GM12878 (cell line): ENCODE data around the gene BCL2. TPM values are rescaled to one million over a fixed set of nuclear protein-coding genes. Genes with fewer than 3 reads are reported as not detected.

ENCODE experiments used
- ATAC-seq: fragments of 200-7000 bp; cut with Tn5 transposase; 3 replicates; pipeline ENCODE4 v1.9.1; 2020; ENCODE audit warnings: mild to moderate bottlenecking, moderate library complexity
- BruUV-seq: library from RNA; stranded (reverse); fragments of 400-500 nt; replicated peaks from 2 replicates; lab custom pipeline; 2021; lab: Mats Ljungman, UMichigan
- CTCF ChIA-PET: fragments of 300-600 bp; sonication (Branson Sonifier 250); formaldehyde crosslinking; extraction: SDS; loops from one replicate; lab custom pipeline; 2021; ENCODE audit warnings: inconsistent platforms; lab: Yijun Ruan, JAX
- POLR2A ChIA-PET: fragments of 350-600 bp; formaldehyde crosslinking; extraction: SDS; loops from one replicate; lab custom pipeline; 2021; ENCODE audit warnings: inconsistent platforms; lab: Charles Lee
- RAD21 ChIA-PET: fragments of 300-600 bp; sonication (Branson Sonifier 250); formaldehyde crosslinking; loops from one replicate; lab custom pipeline; 2023; ENCODE audit warnings: antibody characterized with exemption; ENCODE audit not compliant: unreplicated experiment; lab: Charles Lee
- SMC1A ChIA-PET: fragments of 300-600 bp; sonication (Branson Sonifier 250); formaldehyde crosslinking; loops from one replicate; lab custom pipeline; 2023; ENCODE audit not compliant: unreplicated experiment, uncharacterized antibody; lab: Charles Lee
- DNase-seq: peaks from one replicate; pipeline ENCODE4 v3.0.0-alpha.2; 2011; ENCODE audit warnings: low read depth, low spot score
- FAIRE-seq: peaks from 3 replicates; lab custom pipeline; 2011; peaks lifted over from hg19 to GRCh38; lab: Jason Lieb, UNC
- H2AFZ ChIP-seq: 2 replicates; pipeline ENCODE4 v1.6.0; 2011; ENCODE audit warnings: low read depth, low read length, control low read depth; ENCODE audit not compliant: control insufficient read depth
- H3K27ac ChIP-seq: 2 replicates; pipeline ENCODE4 v1.5.1; 2011; ENCODE audit warnings: control low read depth; ENCODE audit not compliant: control insufficient read depth, insufficient read depth
- H3K27me3 ChIP-seq, 2 experiments: replicated peaks in 1 of 2; 2 replicates each; pipeline versions ENCODE4 v1.6.0 to v1.6.1; 2011; ENCODE audit warnings: low read length in 1 of 2; ENCODE audit not compliant: control insufficient read depth in 2 of 2, insufficient read depth in 2 of 2
- H3K36me3 ChIP-seq, 2 experiments: 2 replicates each; pipeline ENCODE4 v1.5.1; 2011; ENCODE audit warnings: low read length in 1 of 2; ENCODE audit not compliant: control insufficient read depth in 2 of 2, insufficient read depth in 2 of 2
- H3K4me1 ChIP-seq: 2 replicates; pipeline ENCODE4 v1.6.1; 2011; ENCODE audit warnings: mild to moderate bottlenecking, low read length, moderate library complexity, mixed read lengths; ENCODE audit not compliant: control insufficient read depth, insufficient read depth
- H3K4me2 ChIP-seq: 2 replicates; pipeline ENCODE4 v1.6.0; 2011; ENCODE audit warnings: control low read depth; ENCODE audit not compliant: control insufficient read depth, insufficient read depth
- H3K4me3 ChIP-seq: fragments of 200-600 bp; sonication (generic); 2 replicates; pipeline ENCODE4 v1.5.1; 2016
- H3K79me2 ChIP-seq: 2 replicates; pipeline ENCODE4 v1.6.0; 2011; ENCODE audit warnings: low read length; ENCODE audit not compliant: control insufficient read depth, insufficient read depth
- H3K9ac ChIP-seq: 2 replicates; pipeline ENCODE4 v1.8.0; 2011; ENCODE audit warnings: low read length, control low read depth, mixed read lengths; ENCODE audit not compliant: control insufficient read depth, insufficient read depth
- H3K9me3 ChIP-seq: replicated peaks from 3 replicates; pipeline ENCODE4 v1.5.1; 2011; ENCODE audit warnings: mild to moderate bottlenecking, low read length; ENCODE audit not compliant: control insufficient read depth, insufficient read depth
- H4K20me1 ChIP-seq: 2 replicates; pipeline ENCODE4 v1.6.0; 2011; ENCODE audit not compliant: control insufficient read depth, insufficient read depth
- ATF7 ChIP-seq: fragments of 450-650 bp; IDR thresholded peaks from 2 replicates; pipeline ENCODE4 v1.6.1; 2016; ENCODE audit warnings: low read depth, mild to moderate bottlenecking
- BMI1 ChIP-seq: fragments of 450-650 bp; IDR thresholded peaks from 2 replicates; pipeline ENCODE4 v1.6.1; 2016; ENCODE audit warnings: mild to moderate bottlenecking, moderate library complexity, borderline replicate concordance
- CBX5 ChIP-seq: sonication (generic); IDR thresholded peaks from 2 replicates; pipeline ENCODE4 v1.6.1; 2016; ENCODE audit warnings: low read depth, moderate library complexity, mild to moderate bottlenecking, inconsistent platforms
- CREM ChIP-seq: IDR thresholded peaks from 2 replicates; pipeline ENCODE4 v1.6.1; 2014; ENCODE audit warnings: antibody characterized with exemption, low read depth
- DPF2 ChIP-seq: fragments of 450-650 bp; IDR thresholded peaks from 2 replicates; pipeline ENCODE4 v1.6.1; 2017; ENCODE audit warnings: mild to moderate bottlenecking
- EED ChIP-seq: sonication (generic); IDR thresholded peaks from 2 replicates; pipeline ENCODE4 v1.6.1; 2016; ENCODE audit warnings: antibody characterized with exemption, low read depth
- ESRRA ChIP-seq: IDR thresholded peaks from 2 replicates; pipeline ENCODE4 v1.6.1; 2012; ENCODE audit warnings: mild to moderate bottlenecking, low read length, improper control_type of control experiment
- FOXM1 ChIP-seq: IDR thresholded peaks from 2 replicates; pipeline ENCODE4 v1.6.1; 2012; ENCODE audit warnings: low read depth, mild to moderate bottlenecking, inconsistent platforms, low read length, moderate library complexity
- HDAC6 ChIP-seq: fragments of 200-600 bp; sonication (generic); IDR thresholded peaks from one replicate; pipeline ENCODE4 v1.8.0; 2017; ENCODE audit warnings: antibody characterized with exemption; ENCODE audit not compliant: unreplicated experiment
- HDGF ChIP-seq: fragments of 450-650 bp; IDR thresholded peaks from 2 replicates; pipeline ENCODE4 v1.6.1; 2016; ENCODE audit warnings: antibody characterized with exemption
- IKZF2 ChIP-seq, 2 experiments: fragments of 450-650 bp; IDR thresholded peaks; 2 replicates each; pipeline ENCODE4 v1.6.1; 2017; ENCODE audit warnings: mild to moderate bottlenecking in 2 of 2, moderate library complexity in 2 of 2
- JUNB ChIP-seq: IDR thresholded peaks from 2 replicates; pipeline ENCODE4 v1.6.1; 2016; ENCODE audit warnings: antibody characterized with exemption, mild to moderate bottlenecking
- KAT2A ChIP-seq: conservative IDR thresholded peaks from 2 replicates; pipeline ENCODE4 v1.6.1; 2011; ENCODE audit warnings: low read depth, low read length; ENCODE audit not compliant: control insufficient read depth
- KLF5 ChIP-seq: fragments of 450-650 bp; IDR thresholded peaks from 2 replicates; pipeline ENCODE4 v1.6.1; 2014; ENCODE audit warnings: mild to moderate bottlenecking; ENCODE audit not compliant: partially characterized antibody
- MEF2A ChIP-seq: IDR thresholded peaks from 2 replicates; pipeline ENCODE4 v1.6.1; 2011; ENCODE audit warnings: low read depth, mild to moderate bottlenecking, low read length, moderate library complexity; ENCODE audit not compliant: insufficient read depth
- RCOR1 ChIP-seq: conservative IDR thresholded peaks from 2 replicates; pipeline ENCODE4 v1.6.1; 2012; ENCODE audit warnings: low read depth, low read length, improper control_type of control experiment
- RUNX3 ChIP-seq: IDR thresholded peaks from 2 replicates; pipeline ENCODE4 v1.6.1; 2012; ENCODE audit warnings: low read length, inconsistent platforms
- SP1 ChIP-seq: IDR thresholded peaks from one replicate; pipeline ENCODE4 v1.6.1; 2011; ENCODE audit warnings: low read depth, low read length
- ZNF217 ChIP-seq: fragments of 450-650 bp; IDR thresholded peaks from 2 replicates; pipeline ENCODE4 v1.6.1; 2017; ENCODE audit warnings: antibody characterized with exemption, mild to moderate bottlenecking
- WGBS: methylation state at CpG from one replicate; pipeline ENCODE4 v1.1.6; 2016; ENCODE audit warnings: low lambda C conversion rate; ENCODE audit not compliant: insufficient replicate concordance, insufficient coverage; ENCODE audit errors: missing lambda C conversion rate; 5-methylcytosine and 5-hydroxymethylcytosine counted together
- in situ Hi-C: fragments of 300-500 bp; cut with MboI; formaldehyde crosslinking; loops from 9 replicates; pipeline ENCODE4 v1.14.3; 2018; ENCODE audit warnings: mixed read lengths
- intact Hi-C: fragments of 100-400 bp; cut with micrococcal nuclease; formaldehyde crosslinking; loops from one replicate; pipeline ENCODE4 v1.14.2; 2022; ENCODE audit not compliant: unreplicated experiment
- polyA plus RNA-seq, 11 experiments: library from polyadenylated mRNA; depleted of rRNA in 4 of 11; unstranded in 6 of 11; stranded (reverse) in 5 of 11; fragments of >200 nt; fragmentation: Nextera tagmentation in 4 of 11; fragmentation: Illumina TruSeq in 1 of 11; extraction: Ambion mirVana in 4 of 11; extraction: Trizol in 1 of 11; gene quantifications; 1 replicate in 1 of 11; 2 replicates in 10 of 11; pipeline versions ENCODE4 v1.2.1 to v1.2.3, GENCODE V29; 2011 to 2016; ENCODE audit warnings: inconsistent platforms in 2 of 11, missing spikeins in 2 of 11, low read depth in 1 of 11
- total RNA-seq, 4 experiments: library from RNA; depleted of rRNA in 3 of 4; stranded (reverse); fragments of >200 nt in 3 of 4; fragmentation: Illumina TruSeq in 1 of 4; extraction: Trizol in 1 of 4; gene quantifications; 2 replicates each; pipeline versions ENCODE4 v1.2.1 to v1.2.3, GENCODE V29; 2013 to 2021
- TF ChIP-seq, protein P1 (sequence below): IDR thresholded peaks from 2 replicates; pipeline ENCODE4 v1.6.1; 2011; ENCODE audit warnings: borderline replicate concordance, low read depth, mild to moderate bottlenecking, moderate library complexity, low read length; ENCODE audit not compliant: insufficient read depth, poor library complexity, severe bottlenecking
- TF ChIP-seq, protein P2 (sequence below): fragments of 450-650 bp; formaldehyde crosslinking; IDR thresholded peaks from 2 replicates; pipeline ENCODE4 v1.4.0; 2020; ENCODE audit warnings: mild to moderate bottlenecking, moderate library complexity

BCL2 gene
- total and polyA plus RNA-seq, 10 of the 15 experiments (the other 5 are each of a cell fraction or from before 2014, with no cell fraction given) = 4.1 to 47.8 (median 19.3) TPM

DNA sequence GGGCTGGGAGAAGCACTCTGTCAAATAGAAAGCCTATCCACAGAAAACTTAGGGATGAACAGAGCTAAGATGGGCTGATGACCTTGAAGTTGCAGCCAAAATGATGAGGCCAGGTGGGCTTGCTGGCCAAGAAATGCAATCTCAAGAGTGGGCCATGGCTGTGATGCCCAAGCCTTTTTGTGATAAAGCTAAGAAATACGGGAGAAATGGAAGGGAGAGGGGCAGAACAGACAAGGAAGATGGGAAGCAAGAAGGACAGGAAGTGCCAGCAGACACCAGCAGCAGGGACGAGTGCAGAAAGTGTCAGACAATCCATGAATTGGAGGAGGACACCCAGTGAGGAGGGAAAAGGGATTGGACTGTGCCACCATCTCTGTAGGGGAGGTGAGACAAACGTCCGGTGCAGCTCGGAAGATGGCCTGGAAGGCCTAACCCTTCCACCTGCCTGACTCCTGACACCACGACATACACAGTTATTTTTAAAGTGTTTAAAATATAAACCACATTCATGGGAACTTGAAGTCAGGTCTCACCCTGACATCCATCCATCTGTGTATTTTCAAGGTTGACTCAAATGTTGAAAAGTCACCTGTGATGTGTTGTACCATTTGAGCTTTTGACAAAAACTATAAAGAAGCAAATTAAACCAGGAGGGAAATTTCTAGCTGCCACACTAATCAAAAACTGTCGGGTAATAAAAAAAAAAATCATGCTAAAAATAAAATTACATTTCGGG, 105.5 kb downstream of the BCL2 start:
- no peaks in the 10 kb centered on the region; the same call in 2 of the 3 replicates for H3K9me3 ChIP-seq
- H3K79me2 ChIP-seq = peaks cover 88% of the 10 kb centered on the region
- intact Hi-C loops (no loop called here), in situ Hi-C loops (no loop called here)
- 0 out of 2 replicates have a peak overlapping the region, but pooled peaks have one; percentile 1 for H3K4me3 ChIP-seq
- DNase-seq (no peak), FAIRE-seq (no peak), ATAC-seq (no peak)
- no peaks in the 10 kb centered on the region for H4K20me1 ChIP-seq
- no peak overlapping the region for H2AFZ ChIP-seq
- H3K4me1 ChIP-seq = peaks cover 53% of the 10 kb centered on the region
- no peaks in the 10 kb centered on the region for H3K27me3 ChIP-seq
- WGBS = 62% methylated on average over 8 of the region's 8 CpGs
- H3K36me3 ChIP-seq = peaks cover 3% of the 10 kb centered on the region in 2 experiments; a peak in 1 of 4 replicates
- no TSS peak for BruUV-seq
- CTCF ChIA-PET = interaction anchor here (1.2 to 1.3 kb wide), 3 partner anchors 14 to 22 kb away, joined by 3 read pairs; no protein-coding TSS in a partner anchor
- SMC1A ChIA-PET = interaction anchor here (0.7 to 1.6 kb wide), 6 partner anchors 13 to 52 kb away, joined by 3 to 6 read pairs (median 4); no protein-coding TSS in a partner anchor
- POLR2A ChIA-PET = interaction anchor here (0.6 to 1.0 kb wide), 3 partner anchors 19 to 52 kb away, joined by 3 to 4 read pairs (median 4); no protein-coding TSS in a partner anchor
- RAD21 ChIA-PET = interaction anchor here (1.0 to 1.9 kb wide), 3 partner anchors 9 to 104 kb away, joined by 3 to 6 read pairs (median 3); no protein-coding TSS in a partner anchor
- peak overlapping the region; percentile 59 for H3K27ac ChIP-seq
- H3K9ac ChIP-seq = 0 out of 2 replicates have a peak overlapping the region, but pooled peaks have one; percentile 7
- H3K4me2 ChIP-seq = peak overlapping the region; percentile 34; the same call in 1 of the 2 replicates
- no peak for TF ChIP-seq FOXM1
- TF ChIP-seq HDAC6 = no peak
- TF ChIP-seq ATF7 = no peak
- peak in 1 of 2 experiments; percentile 12; a peak in 1 of 4 replicates for TF ChIP-seq IKZF2 (IDR thresholded peaks at IDR 0.05)
- TF ChIP-seq HDGF = no peak
- no peak for TF ChIP-seq RCOR1
- no peak for TF ChIP-seq CREM
- no peak for TF ChIP-seq BMI1
- peak; percentile 29; the same call in 1 of the 2 replicates for TF ChIP-seq EED
- TF ChIP-seq DPF2 = no peak
- TF ChIP-seq JUNB = peak; percentile 39
- no peak for TF ChIP-seq ZNF217
- TF ChIP-seq MEF2A = 0 out of 2 replicates have a peak, but pooled peaks have one; percentile 33
- TF ChIP-seq CBX5 = no peak
- TF ChIP-seq RUNX3 = peak; percentile 60; the same call in 1 of the 2 replicates
- TF ChIP-seq, protein P1, sequence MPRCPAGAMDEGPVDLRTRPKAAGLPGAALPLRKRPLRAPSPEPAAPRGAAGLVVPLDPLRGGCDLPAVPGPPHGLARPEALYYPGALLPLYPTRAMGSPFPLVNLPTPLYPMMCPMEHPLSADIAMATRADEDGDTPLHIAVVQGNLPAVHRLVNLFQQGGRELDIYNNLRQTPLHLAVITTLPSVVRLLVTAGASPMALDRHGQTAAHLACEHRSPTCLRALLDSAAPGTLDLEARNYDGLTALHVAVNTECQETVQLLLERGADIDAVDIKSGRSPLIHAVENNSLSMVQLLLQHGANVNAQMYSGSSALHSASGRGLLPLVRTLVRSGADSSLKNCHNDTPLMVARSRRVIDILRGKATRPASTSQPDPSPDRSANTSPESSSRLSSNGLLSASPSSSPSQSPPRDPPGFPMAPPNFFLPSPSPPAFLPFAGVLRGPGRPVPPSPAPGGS = peak; percentile 29
- TF ChIP-seq, protein P2, sequence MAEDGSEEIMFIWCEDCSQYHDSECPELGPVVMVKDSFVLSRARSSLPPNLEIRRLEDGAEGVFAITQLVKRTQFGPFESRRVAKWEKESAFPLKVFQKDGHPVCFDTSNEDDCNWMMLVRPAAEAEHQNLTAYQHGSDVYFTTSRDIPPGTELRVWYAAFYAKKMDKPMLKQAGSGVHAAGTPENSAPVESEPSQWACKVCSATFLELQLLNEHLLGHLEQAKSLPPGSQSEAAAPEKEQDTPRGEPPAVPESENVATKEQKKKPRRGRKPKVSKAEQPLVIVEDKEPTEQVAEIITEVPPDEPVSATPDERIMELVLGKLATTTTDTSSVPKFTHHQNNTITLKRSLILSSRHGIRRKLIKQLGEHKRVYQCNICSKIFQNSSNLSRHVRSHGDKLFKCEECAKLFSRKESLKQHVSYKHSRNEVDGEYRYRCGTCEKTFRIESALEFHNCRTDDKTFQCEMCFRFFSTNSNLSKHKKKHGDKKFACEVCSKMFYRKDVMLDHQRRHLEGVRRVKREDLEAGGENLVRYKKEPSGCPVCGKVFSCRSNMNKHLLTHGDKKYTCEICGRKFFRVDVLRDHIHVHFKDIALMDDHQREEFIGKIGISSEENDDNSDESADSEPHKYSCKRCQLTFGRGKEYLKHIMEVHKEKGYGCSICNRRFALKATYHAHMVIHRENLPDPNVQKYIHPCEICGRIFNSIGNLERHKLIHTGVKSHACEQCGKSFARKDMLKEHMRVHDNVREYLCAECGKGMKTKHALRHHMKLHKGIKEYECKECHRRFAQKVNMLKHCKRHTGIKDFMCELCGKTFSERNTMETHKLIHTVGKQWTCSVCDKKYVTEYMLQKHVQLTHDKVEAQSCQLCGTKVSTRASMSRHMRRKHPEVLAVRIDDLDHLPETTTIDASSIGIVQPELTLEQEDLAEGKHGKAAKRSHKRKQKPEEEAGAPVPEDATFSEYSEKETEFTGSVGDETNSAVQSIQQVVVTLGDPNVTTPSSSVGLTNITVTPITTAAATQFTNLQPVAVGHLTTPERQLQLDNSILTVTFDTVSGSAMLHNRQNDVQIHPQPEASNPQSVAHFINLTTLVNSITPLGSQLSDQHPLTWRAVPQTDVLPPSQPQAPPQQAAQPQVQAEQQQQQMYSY = no peak
- TF ChIP-seq SP1 = no peak
- TF ChIP-seq ESRRA = no peak
- TF ChIP-seq KLF5 = no peak
- TF ChIP-seq KAT2A = no peak
